Natural killer cell treated with Interleukin-12 subunit alpha and Interleukin-12 subunit beta and Interleukin-15 and Interleukin-18, amount 100 ng/mL, for 72 hours (primary cell): ENCODE measurements around the gene ADARB2. TPM values are rescaled to one million over a fixed set of nuclear protein-coding genes. Genes with fewer than 3 reads are reported as not detected.
A peak's percentile ranks its signal among the peaks of the same experiment; 100 is the strongest.
"Not testable (repeated sequence)": the region's sequence is repeated elsewhere in the genome, so short reads cannot be mapped to it uniquely, and the experiment has no call there.

ENCODE experiments used
- ATAC-seq, 2 donors: fragments of 150-1000 bp; cut with Tn5 transposase in 1 of 2; sonication (Bioruptor Pico), chemical (Tn5 transposase) in 1 of 2; 2 replicates each; pipeline ENCODE4 v1.10.0; 2021
- DNase-seq: peaks from one replicate; pipeline ENCODE4 v3.0.0; 2022; ENCODE audit warnings: low spot score
- H3K27ac Mint-ChIP-seq, 2 donors: 1 replicate in 1 of 2; 2 replicates in 1 of 2; pipeline ENCODE4 v1.8.0; 2022; ENCODE audit warnings: mixed read lengths in 2 of 2, mild to moderate bottlenecking in 1 of 2, moderate library complexity in 1 of 2
- H3K27me3 Mint-ChIP-seq, 2 donors: 1 replicate in 1 of 2; 2 replicates in 1 of 2; pipeline ENCODE4 v1.8.0; 2022; ENCODE audit warnings: mixed read lengths in 2 of 2
- H3K36me3 Mint-ChIP-seq: one replicate; pipeline ENCODE4 v1.8.0; 2022; ENCODE audit warnings: mixed read lengths
- H3K4me1 Mint-ChIP-seq, 2 donors: 1 replicate in 1 of 2; 2 replicates in 1 of 2; pipeline ENCODE4 v1.8.0; 2022; ENCODE audit warnings: low read depth in 2 of 2, mixed read lengths in 2 of 2, mild to moderate bottlenecking in 1 of 2
- H3K4me3 Mint-ChIP-seq: one replicate; pipeline ENCODE4 v1.8.0; 2022; ENCODE audit warnings: mixed read lengths
- H3K9me3 Mint-ChIP-seq: 2 replicates; pipeline ENCODE4 v1.8.0; 2022; ENCODE audit warnings: mixed read lengths
- total RNA-seq, 2 donors: library from RNA; stranded (reverse); gene quantifications; one replicate each; pipeline ENCODE4 v1.2.3, GENCODE V29; 2022

ADARB2 gene
- total RNA-seq, 2 donors from 2014 or later, result not detected

DNA sequence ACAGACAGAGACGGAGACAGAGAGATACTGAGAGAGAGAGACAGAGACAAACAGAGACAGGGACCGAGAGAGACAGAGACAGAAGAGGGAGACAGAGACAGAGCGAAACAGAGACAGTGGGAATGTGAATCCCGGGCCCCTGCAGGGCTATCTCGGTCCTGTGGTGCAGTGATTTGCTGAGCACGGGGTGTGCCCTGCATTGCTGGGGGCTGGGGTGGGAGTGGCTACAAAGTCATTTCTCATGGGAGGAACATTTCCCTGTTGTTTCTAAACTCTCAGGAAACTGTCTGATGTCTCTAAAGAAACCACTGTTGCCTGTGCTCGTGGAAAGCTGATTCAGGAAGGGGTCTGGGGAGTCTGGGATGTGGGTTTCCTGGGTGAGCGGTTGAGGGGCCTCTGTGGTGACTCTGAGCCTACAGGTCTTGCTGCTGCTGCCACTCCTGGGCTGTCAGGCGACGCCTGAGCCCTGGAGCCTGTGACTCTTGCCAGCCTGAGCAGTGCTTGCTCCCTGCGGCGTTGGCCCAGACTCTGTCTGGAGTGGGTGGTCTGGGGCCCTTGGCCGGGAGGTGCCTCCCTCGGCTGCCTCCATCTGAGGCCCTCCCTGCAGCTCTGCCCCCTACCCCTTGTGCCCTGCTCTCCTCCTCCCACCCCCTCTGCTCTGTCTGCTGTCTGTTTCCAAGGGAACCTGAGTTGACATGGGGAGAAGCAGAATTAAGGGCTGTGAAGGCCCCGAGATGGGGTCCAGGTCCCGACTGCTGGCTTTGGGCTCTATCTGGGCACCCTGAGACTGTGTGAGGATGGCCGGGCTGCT lies 389.2 kb downstream of the ADARB2 start:
- no peak overlapping the region for H3K27ac Mint-ChIP-seq
- ATAC-seq, result peak; percentile 31 to 47

DNA sequence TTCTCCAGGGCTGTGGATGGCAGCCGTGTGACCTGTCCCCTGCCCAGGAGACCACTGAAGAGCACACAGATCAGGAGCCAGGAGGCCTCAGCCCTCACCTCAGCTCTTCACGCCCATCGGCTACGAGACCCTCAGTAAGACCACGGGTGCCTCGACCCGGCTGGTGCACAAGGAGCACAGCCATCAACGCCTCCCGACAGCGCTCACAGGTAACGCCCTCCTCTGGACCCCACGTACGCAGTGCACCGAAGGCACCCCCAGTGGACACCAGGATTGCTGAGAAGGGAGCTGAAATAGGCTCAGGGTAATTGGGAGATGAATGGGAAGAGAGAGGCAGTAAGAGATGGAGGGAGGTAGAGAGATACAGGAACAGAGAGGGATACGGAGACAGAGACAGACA lies 389.8 kb downstream of the ADARB2 start:
- H3K9me3 Mint-ChIP-seq, result no peaks in the 10 kb centered on the region
- no peak overlapping the region for H3K4me3 Mint-ChIP-seq
- H3K27ac Mint-ChIP-seq, result no peak overlapping the region
- H3K36me3 Mint-ChIP-seq, result no peaks in the 10 kb centered on the region
- H3K27me3 Mint-ChIP-seq, result peaks cover 11 to 15% of the 10 kb centered on the region in 2 donors
- DNase-seq, result no peak
- ATAC-seq, result no peak
- no peaks in the 10 kb centered on the region for H3K4me1 Mint-ChIP-seq

More for the DNA sequence above, 389.2 kb downstream of the ADARB2 start:
- H3K9me3 Mint-ChIP-seq, result no peaks in the 10 kb centered on the region
- DNase-seq, result no peak
- H3K4me1 Mint-ChIP-seq, result no peaks in the 10 kb centered on the region
- H3K36me3 Mint-ChIP-seq, result no peaks in the 10 kb centered on the region
- no peak overlapping the region for H3K4me3 Mint-ChIP-seq
- peaks cover 11 to 15% of the 10 kb centered on the region in 2 donors for H3K27me3 Mint-ChIP-seq

- no peak for ATAC-seq
- Mint-ChIP-seq H3K27ac (no peak overlapping the region), H3K9me3 (no peaks in the 10 kb centered on the region), H3K4me1 (no peaks in the 10 kb centered on the region), H3K4me3 (no peak overlapping the region), H3K36me3 (no peaks in the 10 kb centered on the region), H3K27me3 (peaks cover 11 to 15% of the 10 kb centered on the region in 2 donors)
- no peak for DNase-seq
Measured at GRCh38 chr10:1346201-1346600, 391.1 kb downstream of the ADARB2 start.

- peak in 1 of 2 donors; percentile 21 for ATAC-seq
- no peaks in the 10 kb centered on the region for H3K36me3 Mint-ChIP-seq
Measured at GRCh38 chr10:1345368-1345767, 392.0 kb downstream of the ADARB2 start.

DNA sequence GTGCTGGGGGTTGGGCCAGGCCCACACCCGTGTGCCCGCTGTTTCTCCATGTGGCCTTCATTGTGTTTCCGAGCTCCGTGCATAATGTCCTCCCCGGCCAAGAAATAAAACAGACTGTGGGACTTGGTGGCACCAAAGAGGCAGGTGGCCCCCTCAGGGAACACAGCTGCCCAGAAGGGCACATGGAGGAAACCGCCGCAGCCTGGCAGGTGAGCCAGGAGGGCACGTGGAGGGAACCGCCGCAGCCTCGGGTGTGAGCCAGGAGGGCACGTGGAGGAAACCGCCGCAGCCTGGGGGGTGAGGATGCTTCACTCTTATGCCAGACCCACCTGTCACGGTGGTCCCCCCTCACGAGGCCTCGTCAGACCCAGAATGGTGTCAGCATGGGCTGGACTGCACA lies 392.5 kb downstream of the ADARB2 start:
- Mint-ChIP-seq H3K36me3 (no peaks in the 10 kb centered on the region), H3K27me3 (peaks cover 4 to 7% of the 10 kb centered on the region in 2 donors), H3K4me1 (no peaks in the 10 kb centered on the region), H3K9me3 (peaks cover 4% of the 10 kb centered on the region), H3K27ac (no peak overlapping the region), H3K4me3 (no peak overlapping the region)
- ATAC-seq (no peak), DNase-seq (no peak)

More at GRCh38 chr10:1345368-1345767, 392.0 kb downstream of the ADARB2 start:
- Mint-ChIP-seq H3K9me3 (peaks cover 4% of the 10 kb centered on the region), H3K4me1 (no peaks in the 10 kb centered on the region), H3K27me3 (peaks cover 9 to 12% of the 10 kb centered on the region in 2 donors), H3K27ac (no peak overlapping the region), H3K4me3 (no peak overlapping the region)
- DNase-seq, result no peak

- Mint-ChIP-seq H3K4me1 (no peaks in the 10 kb centered on the region), H3K9me3 (peaks cover 4% of the 10 kb centered on the region), H3K27ac (no peak overlapping the region), H3K27me3 (peaks cover 1 to 3% of the 10 kb centered on the region in 2 donors), H3K4me3 (no peak overlapping the region), H3K36me3 (no peaks in the 10 kb centered on the region)
- no peak for DNase-seq
- ATAC-seq, result peak in 1 of 2 donors; percentile 14
Measured at GRCh38 chr10:1344408-1344807, 392.9 kb downstream of the ADARB2 start.

DNA sequence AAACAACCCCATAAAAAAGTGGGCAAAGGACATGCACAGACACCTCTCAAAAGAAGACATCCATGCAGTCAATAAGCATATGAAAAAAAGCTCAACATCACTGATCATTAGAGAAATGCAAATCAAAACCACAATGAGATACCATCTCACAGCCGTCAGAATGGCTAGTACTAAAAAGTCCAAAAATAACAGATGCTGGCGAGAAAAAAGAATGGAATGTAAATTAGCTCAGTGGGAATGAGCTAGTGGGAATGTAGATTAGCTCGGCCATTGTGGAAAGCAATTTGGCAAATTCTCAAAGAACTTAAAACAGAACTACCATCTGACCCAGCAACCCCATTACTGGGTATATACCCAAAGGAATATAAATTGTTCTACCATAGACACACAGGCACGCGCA lies 394.1 kb downstream of the ADARB2 start:
- Mint-ChIP-seq H3K4me1 (no peaks in the 10 kb centered on the region), H3K27me3 (no peaks in the 10 kb centered on the region), H3K27ac (no peak overlapping the region), H3K4me3 (no peak overlapping the region), H3K9me3 (peaks cover 4% of the 10 kb centered on the region), H3K36me3 (no peaks in the 10 kb centered on the region)
- ATAC-seq (no peak), DNase-seq (no peak)

GRCh38 chr10:1341052-1341451 lies 396.3 kb downstream of the ADARB2 start:
- H3K9me3 Mint-ChIP-seq, ATAC-seq, H3K27me3 Mint-ChIP-seq, H3K4me1 Mint-ChIP-seq, H3K36me3 Mint-ChIP-seq, H3K27ac Mint-ChIP-seq, H3K4me3 Mint-ChIP-seq, DNase-seq: not testable (repeated sequence)

GRCh38 chr10:1339396-1339795 lies 397.9 kb downstream of the ADARB2 start:
- H3K4me3 Mint-ChIP-seq, result no peak overlapping the region
- H3K27me3 Mint-ChIP-seq, result peaks cover 0 to 8% of the 10 kb centered on the region in 2 donors
- no peaks in the 10 kb centered on the region for H3K36me3 Mint-ChIP-seq
- peaks cover 4% of the 10 kb centered on the region for H3K9me3 Mint-ChIP-seq
- no peak for ATAC-seq
- no peak for DNase-seq
- no peaks in the 10 kb centered on the region for H3K4me1 Mint-ChIP-seq
- H3K27ac Mint-ChIP-seq, result no peak overlapping the region

DNA sequence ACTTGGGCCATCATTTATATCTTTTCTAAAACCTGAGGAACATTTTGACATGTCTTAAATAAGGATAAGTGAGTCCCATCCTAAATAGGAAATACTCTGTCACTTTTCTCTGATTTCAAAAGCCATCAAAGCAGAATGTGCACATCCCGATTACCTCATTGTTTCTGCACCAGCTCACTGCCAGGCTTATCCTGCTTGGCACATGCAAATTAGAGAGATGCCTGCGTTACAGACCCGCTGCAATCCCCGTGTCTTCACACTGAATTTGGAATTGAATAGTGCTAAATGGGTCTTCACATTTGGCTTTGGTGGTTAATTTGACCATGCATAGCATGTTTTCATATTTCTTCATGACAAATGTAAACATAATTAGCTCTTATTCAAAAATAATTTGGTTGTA lies 401.7 kb downstream of the ADARB2 start:
- Mint-ChIP-seq H3K4me1 (no peaks in the 10 kb centered on the region), H3K36me3 (no peaks in the 10 kb centered on the region), H3K27me3 (peaks cover 7 to 10% of the 10 kb centered on the region in 2 donors), H3K27ac (no peak overlapping the region), H3K4me3 (no peak overlapping the region), H3K9me3 (no peaks in the 10 kb centered on the region)
- DNase-seq, result no peak
- ATAC-seq, result no peak

DNA sequence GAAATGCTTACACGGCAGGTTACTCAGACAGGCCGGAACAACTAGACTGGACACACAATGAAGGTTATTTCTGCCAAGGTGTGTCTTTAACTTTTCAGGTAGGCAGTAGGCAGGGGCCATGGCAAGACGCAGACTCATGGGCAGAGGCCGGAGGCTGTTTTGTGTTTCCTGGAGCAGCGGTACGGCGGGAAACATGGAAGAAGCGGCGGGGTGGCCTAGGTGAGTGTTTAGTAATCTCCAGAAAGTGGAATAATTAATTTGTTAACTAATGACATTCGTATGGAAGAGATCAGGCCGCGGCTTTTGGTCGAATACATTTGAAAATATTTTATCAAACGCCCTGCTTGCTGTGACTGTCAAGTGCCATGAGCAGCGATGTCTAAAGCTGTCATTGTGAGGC lies 403.3 kb downstream of the ADARB2 start:
- Mint-ChIP-seq H3K27me3 (peaks cover 7 to 10% of the 10 kb centered on the region in 2 donors), H3K4me3 (no peak overlapping the region), H3K27ac (no peak overlapping the region), H3K36me3 (no peaks in the 10 kb centered on the region), H3K9me3 (no peaks in the 10 kb centered on the region), H3K4me1 (no peaks in the 10 kb centered on the region)
- no peak for DNase-seq
- no peak for ATAC-seq

DNA sequence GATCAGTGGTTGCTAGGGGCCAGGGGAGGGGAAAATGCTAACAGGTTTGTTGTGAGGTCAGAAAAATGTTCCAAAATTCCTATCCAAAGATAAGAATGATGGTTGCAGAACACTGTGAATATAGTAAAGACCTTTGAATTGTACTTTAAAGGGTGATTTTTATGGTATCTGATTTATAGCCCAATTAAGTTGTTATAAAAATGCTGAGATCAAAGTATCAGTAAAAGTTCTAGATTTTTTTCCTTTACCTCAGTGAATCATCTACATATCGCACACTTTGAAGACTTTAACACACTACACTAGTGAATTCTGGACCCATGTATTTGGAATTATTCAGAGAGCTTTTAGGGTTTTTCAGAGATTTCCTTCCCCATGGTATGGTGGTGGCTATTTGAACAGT lies 405.8 kb downstream of the ADARB2 start:
- no peaks in the 10 kb centered on the region for H3K9me3 Mint-ChIP-seq
- H3K4me1 Mint-ChIP-seq, result no peaks in the 10 kb centered on the region
- peaks cover 7 to 10% of the 10 kb centered on the region in 2 donors for H3K27me3 Mint-ChIP-seq
- ATAC-seq (no peak), DNase-seq (no peak)
- no peak overlapping the region for H3K4me3 Mint-ChIP-seq
- no peak overlapping the region for H3K27ac Mint-ChIP-seq
- no peaks in the 10 kb centered on the region for H3K36me3 Mint-ChIP-seq

GRCh38 chr10:1329622-1330021 lies 407.7 kb downstream of the ADARB2 start:
- ATAC-seq (no peak), DNase-seq (no peak)
- Mint-ChIP-seq H3K9me3 (no peaks in the 10 kb centered on the region), H3K36me3 (no peaks in the 10 kb centered on the region), H3K27me3 (peaks cover 4 to 12% of the 10 kb centered on the region in 2 donors), H3K27ac (no peak overlapping the region), H3K4me1 (no peaks in the 10 kb centered on the region), H3K4me3 (no peak overlapping the region)

- peaks cover 0 to 2% of the 10 kb centered on the region in 2 donors for H3K4me1 Mint-ChIP-seq
- H3K9me3 Mint-ChIP-seq, result no peaks in the 10 kb centered on the region
- H3K27me3 Mint-ChIP-seq, result peaks cover 5 to 17% of the 10 kb centered on the region in 2 donors
- H3K27ac Mint-ChIP-seq, result no peak overlapping the region
- DNase-seq, result no peak
- H3K4me3 Mint-ChIP-seq, result no peak overlapping the region
- ATAC-seq, result no peak
- H3K36me3 Mint-ChIP-seq, result no peaks in the 10 kb centered on the region
Measured at GRCh38 chr10:1328981-1329614, 408.2 kb downstream of the ADARB2 start.
